ENCODE results near the gene PIGW.
"Not testable (repeated sequence)": the region's sequence is repeated elsewhere in the genome, so short reads cannot be mapped to it uniquely, and the experiment has no call there.

The PIGW gene

GRCh38 chr17:36534840-36535668 is at the start of gene PIGW, which contains the start of gene MYO19:
Gene PIGW (plus strand): TSS chr17:36534987. CDS start chr17:36537102, 2,115 bp downstream.
Gene MYO19 (minus strand): TSS chr17:36534868. CDS start chr17:36532538, 2,330 bp downstream.
- peak; percentile 77 for DNase-seq

- DNase-seq, result no peak
Measured at GRCh38 chr17:36485027-36485426, 49.8 kb upstream of the PIGW start.

GRCh38 chr17:36485805-36486203 is 49.0 kb upstream of the PIGW start:
- DNase-seq, result no peak

DNA sequence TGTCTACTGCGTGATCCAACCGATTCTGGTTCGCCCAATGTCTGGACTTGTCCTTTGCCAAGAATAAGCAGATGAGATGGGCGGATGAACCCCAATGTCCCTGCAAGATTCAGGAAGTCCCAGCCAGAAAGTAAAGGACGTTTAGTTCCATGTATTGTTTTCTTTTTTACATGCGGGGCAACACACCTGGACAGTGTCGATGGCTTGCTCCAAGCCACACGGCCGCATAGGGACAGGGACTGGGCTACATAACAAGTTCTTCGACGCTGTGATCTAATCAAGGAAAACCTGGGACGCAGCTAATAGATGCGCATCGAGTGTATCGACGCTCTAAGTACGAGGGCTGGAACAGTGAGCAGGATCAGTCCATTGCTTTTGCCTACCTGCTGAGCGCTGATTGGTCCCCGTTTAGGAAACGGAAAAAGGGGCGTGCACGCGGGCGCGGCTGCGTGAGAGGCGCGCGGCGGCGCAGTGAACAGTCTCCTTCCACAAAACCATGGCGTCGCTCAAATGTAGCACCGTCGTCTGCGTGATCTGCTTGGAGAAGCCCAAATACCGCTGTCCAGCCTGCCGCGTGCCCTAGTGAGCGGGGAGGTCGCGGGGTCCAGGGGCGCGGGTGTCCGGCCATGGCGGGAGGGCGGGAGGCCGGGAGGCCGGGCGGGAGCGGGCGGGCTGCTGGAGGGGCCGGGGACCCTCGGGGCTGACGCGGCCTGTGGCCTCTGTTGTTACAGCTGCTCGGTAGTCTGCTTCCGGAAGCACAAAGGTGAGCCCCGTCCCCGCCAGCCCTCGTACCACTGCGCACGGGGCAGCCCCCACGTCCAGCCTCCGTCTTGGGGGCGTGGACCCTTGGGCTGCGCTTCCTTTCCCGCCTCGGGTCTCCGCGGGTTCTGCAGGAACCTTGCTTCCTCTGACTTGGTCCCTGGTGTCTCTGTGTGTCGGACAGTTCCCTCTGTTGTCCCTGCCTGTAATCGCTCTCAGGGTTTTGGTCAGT is 48.3 kb upstream of the PIGW start, which contains the start of gene ZNHIT3:
TSS of gene ZNHIT3 (plus strand) at position 478 of the 991 bp plus-strand sequence. CDS start at position 497, 19 bp downstream.
- DNase-seq, result peak; percentile 93

- DNase-seq, result no peak
Measured at GRCh38 chr17:36493956-36494355, 40.8 kb upstream of the PIGW start.

GRCh38 chr17:36494674-36495073 is 40.1 kb upstream of the PIGW start:
- no peak for DNase-seq

DNA sequence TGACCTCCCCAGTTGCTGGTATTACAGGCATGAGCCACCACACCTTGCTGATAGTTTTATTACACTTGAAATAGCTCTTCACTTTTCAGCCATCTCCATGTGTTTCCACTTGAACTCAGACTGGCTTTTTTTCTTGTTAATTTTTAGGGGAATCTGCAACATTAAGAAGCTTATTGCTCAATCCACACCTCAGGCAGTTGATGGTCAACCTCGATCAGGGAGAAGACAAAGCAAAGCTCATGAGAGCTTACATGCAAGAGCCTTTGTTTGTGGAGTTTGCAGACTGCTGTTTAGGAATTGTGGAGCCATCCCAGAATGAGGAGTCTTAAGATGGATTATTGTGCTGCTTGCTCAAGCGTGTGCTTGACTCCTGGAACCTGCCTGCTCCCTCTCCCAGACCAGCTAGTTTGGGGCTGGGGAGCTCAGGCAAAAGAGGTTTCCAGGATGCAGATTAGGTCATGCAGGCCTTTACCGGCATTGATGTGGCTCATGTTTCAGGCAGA is 39.7 kb upstream of the PIGW start:
- DNase-seq, result no peak

DNA sequence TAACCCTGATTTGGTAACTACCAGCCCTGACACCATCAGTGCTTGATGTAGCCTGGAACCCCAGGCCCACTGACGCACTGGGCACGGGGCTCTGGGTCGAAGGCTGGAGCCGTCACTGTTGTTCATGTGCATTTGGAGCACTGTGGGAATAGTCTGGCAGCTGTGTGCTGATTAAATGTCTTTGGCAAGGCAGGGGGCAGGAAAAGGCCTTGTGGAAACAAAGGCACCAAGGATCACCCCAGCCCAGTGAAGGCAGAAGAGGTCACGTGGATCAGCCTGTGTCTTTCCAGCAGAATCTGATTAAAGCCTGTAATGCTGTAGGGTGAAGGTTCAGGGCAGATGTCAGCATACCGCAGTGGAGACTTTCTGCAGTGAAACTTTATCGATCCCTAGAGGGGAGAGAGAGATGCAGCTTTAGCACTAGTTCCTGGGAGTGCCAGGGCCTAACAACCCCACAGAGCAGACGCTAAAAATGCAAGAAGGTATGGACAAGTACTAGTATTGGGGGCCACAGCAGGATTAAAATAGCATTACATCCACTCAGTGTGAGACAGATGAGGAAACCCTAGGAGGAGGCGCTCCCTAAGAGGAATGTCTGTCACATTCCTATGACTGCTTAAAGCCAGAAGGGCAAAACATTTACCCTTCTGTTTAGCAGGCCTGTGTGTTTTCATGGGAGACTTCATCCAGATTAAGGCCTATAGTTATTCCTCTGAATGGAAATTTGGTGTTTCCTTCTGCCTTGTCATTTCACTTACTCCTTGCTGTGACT is 38.6 kb upstream of the PIGW start:
- no peak for DNase-seq

- DNase-seq, result no peak
Measured at GRCh38 chr17:36498155-36498554, 36.6 kb upstream of the PIGW start.

GRCh38 chr17:36498560-36499300 is 36.1 kb upstream of the PIGW start:
- no peak for DNase-seq

GRCh38 chr17:36500745-36501225 is 34.0 kb upstream of the PIGW start:
- DNase-seq, result no peak

DNA sequence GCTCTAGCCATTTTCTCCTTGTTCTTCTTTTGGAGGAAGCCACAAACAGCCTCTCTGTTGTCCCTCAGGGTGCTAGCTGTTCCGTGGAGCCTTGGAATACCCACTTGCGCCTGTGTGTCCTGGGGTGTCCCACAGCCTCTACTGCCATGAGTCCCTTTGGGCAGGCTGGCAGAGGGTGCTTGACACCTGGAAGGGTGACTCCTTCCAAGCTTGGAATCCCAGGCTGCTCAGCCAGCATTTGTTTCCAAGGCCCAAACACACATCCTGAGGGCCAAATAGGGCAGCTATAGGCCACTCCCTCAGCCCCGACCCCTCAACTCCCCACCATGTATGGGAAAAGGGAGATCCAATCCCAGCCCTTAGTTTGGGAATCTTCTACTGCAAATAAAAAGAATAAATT is 33.4 kb upstream of the PIGW start:
- no peak for DNase-seq

DNA sequence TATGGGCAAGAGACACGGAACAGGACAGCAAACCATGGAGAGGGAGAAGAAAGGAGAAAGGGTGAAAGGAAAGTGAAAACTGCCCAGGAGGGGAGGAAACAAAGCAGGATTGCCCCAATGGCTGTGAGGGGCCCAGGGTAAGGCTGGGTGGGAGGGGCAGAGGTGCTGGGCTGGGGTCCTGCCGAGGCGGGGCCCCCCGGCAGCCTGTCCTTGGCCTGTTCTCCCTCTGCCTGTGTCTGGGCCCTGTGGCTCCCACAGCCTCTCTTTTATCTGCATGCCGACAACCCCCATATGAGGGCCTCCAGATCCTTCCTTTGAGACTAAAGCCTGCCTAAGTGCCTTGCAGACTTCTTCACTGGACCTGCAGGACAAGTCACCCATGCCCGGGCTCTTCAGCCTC is 32.8 kb upstream of the PIGW start:
- no peak for DNase-seq

DNA sequence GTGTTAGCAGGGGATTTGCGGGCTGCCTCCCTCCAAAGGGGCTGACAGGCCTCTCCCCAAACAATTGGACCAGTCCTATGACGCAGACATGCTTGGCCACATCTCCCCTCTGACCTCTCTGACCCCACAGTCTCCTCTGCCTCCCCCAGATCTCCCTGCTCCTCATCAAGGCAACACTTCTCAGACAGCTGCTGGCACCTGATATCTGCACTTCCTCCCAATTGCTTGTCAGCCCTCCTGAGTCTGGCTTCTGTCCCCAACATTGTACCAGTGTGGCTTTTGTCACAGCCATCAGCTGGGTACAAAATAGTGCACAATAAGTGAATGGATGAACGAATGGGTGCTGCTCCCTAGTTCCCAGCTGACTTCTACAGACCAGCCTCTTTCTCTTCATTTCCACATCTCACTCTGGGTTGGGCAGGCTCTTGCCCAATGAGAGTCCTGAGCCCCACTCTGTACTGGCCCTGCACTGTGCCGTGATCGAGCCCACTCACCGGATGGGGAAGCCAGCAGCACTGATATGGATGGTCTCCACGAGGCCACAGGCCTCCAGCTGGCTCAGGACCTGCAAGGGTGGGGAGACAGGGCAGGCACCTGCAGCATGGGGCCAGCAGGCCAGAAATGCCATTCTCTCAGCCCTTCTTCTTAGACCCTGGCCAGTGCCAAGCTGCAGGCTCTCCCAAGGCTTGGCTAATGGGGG is 31.2 kb upstream of the PIGW start:
- no peak for DNase-seq

- no peak for DNase-seq
Measured at GRCh38 chr17:36504156-36504545, 30.6 kb upstream of the PIGW start.

GRCh38 chr17:36505171-36505570 is 29.6 kb upstream of the PIGW start:
- DNase-seq, result no peak

GRCh38 chr17:36506249-36506826 is 28.4 kb upstream of the PIGW start:
- DNase-seq, result no peak

GRCh38 chr17:36506831-36507230 is 28.0 kb upstream of the PIGW start:
- no peak for DNase-seq

DNA sequence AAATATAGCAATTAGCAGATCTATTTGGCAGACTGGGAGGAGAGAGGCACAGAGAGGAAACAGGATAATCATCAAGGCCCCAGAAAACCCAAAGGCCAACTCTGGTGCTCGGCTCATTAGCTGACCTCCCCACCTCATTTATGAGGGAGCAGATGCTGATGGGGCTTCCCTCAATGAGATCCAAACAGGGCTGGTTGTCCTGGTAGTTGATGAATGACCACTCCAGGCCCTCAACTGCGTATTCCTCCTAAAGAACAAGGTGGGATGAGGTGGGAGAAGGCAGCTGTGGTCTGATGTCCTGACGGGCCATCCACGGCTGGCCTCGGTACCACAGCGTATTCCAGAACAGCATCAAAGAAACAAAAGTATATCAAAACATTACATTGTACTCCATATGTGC is 27.5 kb upstream of the PIGW start:
- DNase-seq, result no peak

- DNase-seq, result not testable (repeated sequence)
Measured at GRCh38 chr17:36508439-36508838, 26.3 kb upstream of the PIGW start.

Data from NCI-H1105 (cell line).